ENCODE results near the gene ARF3.

- TF ChIP-seq POLR2AphosphoS5 (IDR thresholded peaks at IDR 0.05; ENCODE audit: low read depth, low read length) (no peak), POLR2A (IDR thresholded peaks at IDR 0.05; ENCODE audit: low read depth, low read length) (no peak)
These were observed 24.5 kb upstream of the ARF3 start for GRCh38 chr12:48981757-48982157.

All from GM12892 (cell line).